GM23338 (cell line): ENCODE data around the gene BCAS1. TPM values are rescaled to one million over a fixed set of nuclear protein-coding genes. Genes with fewer than 3 reads are reported as not detected.

Experiments used
- ATAC-seq: fragments of 200-7000 bp; cut with Tn5 transposase; 3 replicates; pipeline ENCODE4 v1.9.1; 2020
- DNase-seq: peaks from one replicate; pipeline ENCODE4 v3.0.0-alpha.2; 2015; ENCODE audit warnings: low spot score
- H2AFZ ChIP-seq: fragments of 200-600 bp; sonication (generic); 2 replicates; pipeline ENCODE4 v1.8.0; 2016; ENCODE audit warnings: antibody characterized with exemption, mild to moderate bottlenecking, moderate library complexity
- H3F3A ChIP-seq: fragments of 200-600 bp; sonication (generic); replicated peaks from 2 replicates; pipeline ENCODE4 v1.8.0; 2017; ENCODE audit warnings: antibody characterized with exemption, mixed run types, low read depth
- H3K27ac ChIP-seq: fragments of 200-600 bp; sonication (generic); 2 replicates; pipeline ENCODE4 v1.6.1; 2016; ENCODE audit warnings: low read depth
- H3K27me3 ChIP-seq: fragments of 200-600 bp; sonication (generic); 2 replicates; pipeline ENCODE4 v1.8.0; 2016; ENCODE audit warnings: mild to moderate bottlenecking, mixed run types, moderate library complexity; ENCODE audit not compliant: insufficient read depth
- H3K36me3 ChIP-seq: fragments of 200-600 bp; sonication (generic); 2 replicates; pipeline ENCODE4 v1.8.0; 2016; ENCODE audit warnings: mild to moderate bottlenecking; ENCODE audit not compliant: insufficient read depth
- H3K4me1 ChIP-seq: fragments of 200-600 bp; sonication (generic); 2 replicates; pipeline ENCODE4 v1.8.0; 2016; ENCODE audit warnings: mild to moderate bottlenecking, moderate library complexity; ENCODE audit not compliant: insufficient read depth
- H3K4me2 ChIP-seq: fragments of 200-600 bp; sonication (generic); 2 replicates; pipeline ENCODE4 v1.7.1; 2017; ENCODE audit warnings: mixed run types
- H3K4me3 ChIP-seq: fragments of 200-600 bp; sonication (generic); 2 replicates; pipeline ENCODE4 v1.6.1; 2016; ENCODE audit warnings: mixed run types
- H3K79me2 ChIP-seq: fragments of 200-600 bp; sonication (generic); replicated peaks from 2 replicates; pipeline ENCODE4 v1.8.0; 2017; ENCODE audit warnings: mild to moderate bottlenecking; ENCODE audit not compliant: insufficient read depth
- H3K9me2 ChIP-seq: fragments of 200-600 bp; sonication (generic); 2 replicates; pipeline ENCODE4 v1.8.0; 2017; ENCODE audit not compliant: insufficient read depth
- H4K20me1 ChIP-seq: fragments of 200-600 bp; sonication (generic); replicated peaks from 2 replicates; pipeline ENCODE4 v1.8.0; 2017; ENCODE audit warnings: mild to moderate bottlenecking; ENCODE audit not compliant: insufficient read depth
- H3K27ac Mint-ChIP-seq: 2 replicates; pipeline ENCODE4 v1.8.0; 2020; ENCODE audit warnings: inconsistent platforms, mild to moderate bottlenecking, moderate library complexity, mixed read lengths
- H3K27me3 Mint-ChIP-seq: 3 replicates; pipeline ENCODE4 v1.8.0; 2022; ENCODE audit warnings: low read depth, mild to moderate bottlenecking, moderate library complexity, mixed read lengths, inconsistent platforms; ENCODE audit not compliant: insufficient read depth, poor library complexity
- H3K36me3 Mint-ChIP-seq: 3 replicates; pipeline ENCODE4 v1.8.0; 2021; ENCODE audit warnings: low read depth, mild to moderate bottlenecking, inconsistent platforms, moderate library complexity, mixed read lengths
- H3K4me1 Mint-ChIP-seq: 3 replicates; pipeline ENCODE4 v1.8.0; 2020; ENCODE audit warnings: mild to moderate bottlenecking, inconsistent platforms, mixed read lengths
- H3K4me3 Mint-ChIP-seq: 3 replicates; pipeline ENCODE4 v1.8.0; 2021; ENCODE audit warnings: moderate library complexity, mild to moderate bottlenecking, inconsistent platforms, mixed read lengths
- H3K9me3 Mint-ChIP-seq: 3 replicates; pipeline ENCODE4 v1.8.0; 2020; ENCODE audit warnings: moderate library complexity, mild to moderate bottlenecking, inconsistent platforms, mixed read lengths
- CREB1 ChIP-seq: fragments of 250-450 bp; sonication (Bioruptor Pico); IDR thresholded peaks from 2 replicates; pipeline ENCODE4 v1.5.0; 2020; ENCODE audit warnings: low read depth, mild to moderate bottlenecking, moderate library complexity
- EZH2 ChIP-seq: fragments of 200-600 bp; sonication (generic); IDR thresholded peaks from one replicate; pipeline ENCODE4 v1.8.0; 2017; ENCODE audit warnings: antibody characterized with exemption, mild to moderate bottlenecking, low read depth; ENCODE audit not compliant: unreplicated experiment
- EZH2phosphoT487 ChIP-seq: fragments of 200-600 bp; sonication (generic); IDR thresholded peaks from one replicate; pipeline ENCODE4 v1.8.1; 2018; ENCODE audit warnings: antibody characterized with exemption; ENCODE audit not compliant: unreplicated experiment
- JUNB ChIP-seq: IDR thresholded peaks from one replicate; pipeline ENCODE4 v1.6.1; 2016; ENCODE audit warnings: antibody characterized with exemption; ENCODE audit not compliant: unreplicated experiment
- NANOG ChIP-seq: IDR thresholded peaks from 2 replicates; pipeline ENCODE4 v1.6.1; 2016; ENCODE audit warnings: antibody characterized with exemption, borderline replicate concordance
- POLR2AphosphoS5 ChIP-seq: IDR thresholded peaks from 2 replicates; pipeline ENCODE4 v1.6.1; 2016; ENCODE audit warnings: antibody characterized with exemption, low read depth
- STAT1 ChIP-seq: IDR thresholded peaks from one replicate; pipeline ENCODE4 v1.6.1; 2016; ENCODE audit warnings: antibody characterized with exemption; ENCODE audit not compliant: unreplicated experiment
- ZNF331 ChIP-seq: fragments of 250-450 bp; sonication (Bioruptor Pico); IDR thresholded peaks from 2 replicates; pipeline ENCODE4 v1.5.0; 2020; ENCODE audit warnings: low read depth, mild to moderate bottlenecking, moderate library complexity
- polyA plus RNA-seq: library from polyadenylated mRNA; unstranded; fragments of >200 nt; fragmentation: Nextera tagmentation; extraction: Ambion mirVana; gene quantifications from 2 replicates; pipeline ENCODE4 v1.2.1, GENCODE V29; 2016
- total RNA-seq: library from RNA; depleted of rRNA; stranded (reverse); fragments of >200 nt; shearing (Covaris generic); gene quantifications from 2 replicates; pipeline ENCODE4 v1.2.3, GENCODE V29; 2014
- TF ChIP-seq, protein P1 (sequence below): fragments of 250-450 bp; sonication (Bioruptor Pico); IDR thresholded peaks from 2 replicates; pipeline ENCODE4 v1.5.0; 2020; ENCODE audit warnings: mild to moderate bottlenecking, moderate library complexity
- TF ChIP-seq, protein P2 (sequence below), 2 experiments: fragments of 200-600 bp in 1 of 2; sonication (generic) in 1 of 2; conservative IDR thresholded peaks; 2 replicates each; pipeline versions ENCODE4 v1.5.1 to v1.6.1; 2016 to 2017; ENCODE audit warnings: antibody characterized with exemption in 2 of 2, low read depth in 2 of 2, mild to moderate bottlenecking in 2 of 2, moderate library complexity in 1 of 2

The BCAS1 gene
- total and polyA plus RNA-seq, 2 experiments from 2014 or later = 0.17 to 0.19 TPM

DNA sequence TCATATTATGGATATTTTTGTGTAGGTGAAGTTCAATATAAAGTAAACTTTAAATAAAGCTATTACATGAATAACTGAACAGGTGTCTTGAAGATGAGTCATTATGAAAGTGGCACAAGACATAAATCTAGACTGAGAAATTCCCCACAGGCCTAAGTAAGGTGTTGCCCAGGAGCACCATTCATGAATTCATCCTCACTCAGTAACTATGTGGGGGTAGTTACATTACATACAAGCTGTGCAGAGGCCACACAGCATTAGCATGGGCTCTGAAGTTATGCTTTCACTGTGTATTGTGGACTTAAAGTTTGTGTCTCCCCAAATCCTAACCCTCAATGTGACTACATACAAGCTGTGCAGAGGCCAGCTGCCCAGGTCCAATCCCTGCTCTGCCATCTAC is 65.9 kb downstream of the BCAS1 start:
- Mint-ChIP-seq H3K27me3 (no peaks in the 10 kb centered on the region), H3K27ac (no peak overlapping the region), H3K36me3 (no peaks in the 10 kb centered on the region), H3K4me3 (no peak overlapping the region), H3K9me3 (no peaks in the 10 kb centered on the region; the same call in 1 of the 3 replicates), H3K4me1 (no peaks in the 10 kb centered on the region)
- DNase-seq = no peak
- Histone ChIP-seq H3K4me2 (no peak overlapping the region), H3K9me2 (no peaks in the 10 kb centered on the region), H3K79me2 (no peaks in the 10 kb centered on the region), H3K36me3 (no peaks in the 10 kb centered on the region), H2AFZ (no peak overlapping the region), H3K27me3 (no peaks in the 10 kb centered on the region), H3K27ac (no peak overlapping the region), H4K20me1 (no peaks in the 10 kb centered on the region), H3F3A (no peaks in the 10 kb centered on the region), H3K4me3 (no peak overlapping the region), H3K4me1 (no peaks in the 10 kb centered on the region)
- TF ChIP-seq CREB1 (CRISPR knock-in tag) (no peak), POLR2AphosphoS5 (no peak), EZH2phosphoT487 (no peak), JUNB (no peak), NANOG (no peak), ZNF331 (CRISPR knock-in tag) (no peak), EZH2 (no peak), STAT1 (no peak)
- TF ChIP-seq, protein P1, sequence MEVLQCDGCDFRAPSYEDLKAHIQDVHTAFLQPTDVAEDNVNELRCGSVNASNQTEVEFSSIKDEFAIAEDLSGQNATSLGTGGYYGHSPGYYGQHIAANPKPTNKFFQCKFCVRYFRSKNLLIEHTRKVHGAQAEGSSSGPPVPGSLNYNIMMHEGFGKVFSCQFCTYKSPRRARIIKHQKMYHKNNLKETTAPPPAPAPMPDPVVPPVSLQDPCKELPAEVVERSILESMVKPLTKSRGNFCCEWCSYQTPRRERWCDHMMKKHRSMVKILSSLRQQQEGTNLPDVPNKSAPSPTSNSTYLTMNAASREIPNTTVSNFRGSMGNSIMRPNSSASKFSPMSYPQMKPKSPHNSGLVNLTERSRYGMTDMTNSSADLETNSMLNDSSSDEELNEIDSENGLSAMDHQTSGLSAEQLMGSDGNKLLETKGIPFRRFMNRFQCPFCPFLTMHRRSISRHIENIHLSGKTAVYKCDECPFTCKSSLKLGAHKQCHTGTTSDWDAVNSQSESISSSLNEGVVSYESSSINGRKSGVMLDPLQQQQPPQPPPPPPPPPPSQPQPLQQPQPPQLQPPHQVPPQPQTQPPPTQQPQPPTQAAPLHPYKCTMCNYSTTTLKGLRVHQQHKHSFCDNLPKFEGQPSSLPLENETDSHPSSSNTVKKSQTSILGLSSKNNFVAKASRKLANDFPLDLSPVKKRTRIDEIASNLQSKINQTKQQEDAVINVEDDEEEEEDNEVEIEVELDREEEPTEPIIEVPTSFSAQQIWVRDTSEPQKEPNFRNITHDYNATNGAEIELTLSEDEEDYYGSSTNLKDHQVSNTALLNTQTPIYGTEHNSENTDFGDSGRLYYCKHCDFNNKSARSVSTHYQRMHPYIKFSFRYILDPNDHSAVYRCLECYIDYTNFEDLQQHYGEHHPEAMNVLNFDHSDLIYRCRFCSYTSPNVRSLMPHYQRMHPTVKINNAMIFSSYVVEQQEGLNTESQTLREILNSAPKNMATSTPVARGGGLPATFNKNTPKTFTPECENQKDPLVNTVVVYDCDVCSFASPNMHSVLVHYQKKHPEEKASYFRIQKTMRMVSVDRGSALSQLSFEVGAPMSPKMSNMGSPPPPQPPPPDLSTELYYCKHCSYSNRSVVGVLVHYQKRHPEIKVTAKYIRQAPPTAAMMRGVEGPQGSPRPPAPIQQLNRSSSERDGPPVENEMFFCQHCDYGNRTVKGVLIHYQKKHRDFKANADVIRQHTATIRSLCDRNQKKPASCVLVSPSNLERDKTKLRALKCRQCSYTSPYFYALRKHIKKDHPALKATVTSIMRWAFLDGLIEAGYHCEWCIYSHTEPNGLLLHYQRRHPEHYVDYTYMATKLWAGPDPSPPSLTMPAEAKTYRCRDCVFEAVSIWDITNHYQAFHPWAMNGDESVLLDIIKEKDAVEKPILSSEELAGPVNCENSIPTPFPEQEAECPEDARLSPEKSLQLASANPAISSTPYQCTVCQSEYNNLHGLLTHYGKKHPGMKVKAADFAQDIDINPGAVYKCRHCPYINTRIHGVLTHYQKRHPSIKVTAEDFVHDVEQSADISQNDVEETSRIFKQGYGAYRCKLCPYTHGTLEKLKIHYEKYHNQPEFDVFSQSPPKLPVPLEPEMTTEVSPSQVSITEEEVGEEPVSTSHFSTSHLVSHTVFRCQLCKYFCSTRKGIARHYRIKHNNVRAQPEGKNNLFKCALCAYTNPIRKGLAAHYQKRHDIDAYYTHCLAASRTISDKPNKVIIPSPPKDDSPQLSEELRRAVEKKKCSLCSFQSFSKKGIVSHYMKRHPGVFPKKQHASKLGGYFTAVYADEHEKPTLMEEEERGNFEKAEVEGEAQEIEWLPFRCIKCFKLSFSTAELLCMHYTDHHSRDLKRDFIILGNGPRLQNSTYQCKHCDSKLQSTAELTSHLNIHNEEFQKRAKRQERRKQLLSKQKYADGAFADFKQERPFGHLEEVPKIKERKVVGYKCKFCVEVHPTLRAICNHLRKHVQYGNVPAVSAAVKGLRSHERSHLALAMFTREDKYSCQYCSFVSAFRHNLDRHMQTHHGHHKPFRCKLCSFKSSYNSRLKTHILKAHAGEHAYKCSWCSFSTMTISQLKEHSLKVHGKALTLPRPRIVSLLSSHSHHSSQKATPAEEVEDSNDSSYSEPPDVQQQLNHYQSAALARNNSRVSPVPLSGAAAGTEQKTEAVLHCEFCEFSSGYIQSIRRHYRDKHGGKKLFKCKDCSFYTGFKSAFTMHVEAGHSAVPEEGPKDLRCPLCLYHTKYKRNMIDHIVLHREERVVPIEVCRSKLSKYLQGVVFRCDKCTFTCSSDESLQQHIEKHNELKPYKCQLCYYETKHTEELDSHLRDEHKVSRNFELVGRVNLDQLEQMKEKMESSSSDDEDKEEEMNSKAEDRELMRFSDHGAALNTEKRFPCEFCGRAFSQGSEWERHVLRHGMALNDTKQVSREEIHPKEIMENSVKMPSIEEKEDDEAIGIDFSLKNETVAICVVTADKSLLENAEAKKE (CRISPR knock-in tag) = no peak
- TF ChIP-seq, protein P2, sequence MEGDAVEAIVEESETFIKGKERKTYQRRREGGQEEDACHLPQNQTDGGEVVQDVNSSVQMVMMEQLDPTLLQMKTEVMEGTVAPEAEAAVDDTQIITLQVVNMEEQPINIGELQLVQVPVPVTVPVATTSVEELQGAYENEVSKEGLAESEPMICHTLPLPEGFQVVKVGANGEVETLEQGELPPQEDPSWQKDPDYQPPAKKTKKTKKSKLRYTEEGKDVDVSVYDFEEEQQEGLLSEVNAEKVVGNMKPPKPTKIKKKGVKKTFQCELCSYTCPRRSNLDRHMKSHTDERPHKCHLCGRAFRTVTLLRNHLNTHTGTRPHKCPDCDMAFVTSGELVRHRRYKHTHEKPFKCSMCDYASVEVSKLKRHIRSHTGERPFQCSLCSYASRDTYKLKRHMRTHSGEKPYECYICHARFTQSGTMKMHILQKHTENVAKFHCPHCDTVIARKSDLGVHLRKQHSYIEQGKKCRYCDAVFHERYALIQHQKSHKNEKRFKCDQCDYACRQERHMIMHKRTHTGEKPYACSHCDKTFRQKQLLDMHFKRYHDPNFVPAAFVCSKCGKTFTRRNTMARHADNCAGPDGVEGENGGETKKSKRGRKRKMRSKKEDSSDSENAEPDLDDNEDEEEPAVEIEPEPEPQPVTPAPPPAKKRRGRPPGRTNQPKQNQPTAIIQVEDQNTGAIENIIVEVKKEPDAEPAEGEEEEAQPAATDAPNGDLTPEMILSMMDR (conservative IDR thresholded peaks at IDR 0.05; ENCODE audit: low read depth in 2 of 2) = no peak
- ATAC-seq = no peak
